ENCODE measurements around the gene PNMA6F.
"Not testable (repeated sequence)": the region's sequence is repeated elsewhere in the genome, so short reads cannot be mapped to it uniquely, and the experiment has no call there.

The PNMA6F gene

GRCh38 chrX:153304988-153305736 is 16.4 kb downstream of the PNMA6F start:
- TF ChIP-seq CTCF (conservative IDR thresholded peaks at IDR 0.05; ENCODE audit: control insufficient read depth, insufficient read depth, low read depth, low read length) = no peak
- no peak for DNase-seq (ENCODE audit: low read depth)
- H3K4me3 ChIP-seq (ENCODE audit: control insufficient read depth, low read depth, low read length) = no peak overlapping the region

- no peak overlapping the region for H3K4me3 ChIP-seq (ENCODE audit: control insufficient read depth, low read depth, low read length)
- no peak for DNase-seq (ENCODE audit: low read depth)
- TF ChIP-seq CTCF (conservative IDR thresholded peaks at IDR 0.05; ENCODE audit: control insufficient read depth, insufficient read depth, low read depth, low read length) = no peak
Measured at GRCh38 chrX:153303276-153304262, 18.0 kb downstream of the PNMA6F start.

- no peak for TF ChIP-seq CTCF (conservative IDR thresholded peaks at IDR 0.05; ENCODE audit: control insufficient read depth, insufficient read depth, low read depth, low read length)
- no peak overlapping the region for H3K4me3 ChIP-seq (ENCODE audit: control insufficient read depth, low read depth, low read length)
- no peak for DNase-seq (ENCODE audit: low read depth)
Measured at GRCh38 chrX:153302796-153303195, 18.8 kb downstream of the PNMA6F start.

- DNase-seq (ENCODE audit: low read depth) = no peak
- H3K4me3 ChIP-seq (ENCODE audit: control insufficient read depth, low read depth, low read length) = no peak overlapping the region
- no peak for TF ChIP-seq CTCF (conservative IDR thresholded peaks at IDR 0.05; ENCODE audit: control insufficient read depth, insufficient read depth, low read depth, low read length)
Measured at GRCh38 chrX:153301746-153302145, 19.8 kb downstream of the PNMA6F start.

GRCh38 chrX:153299855-153300254 is 21.7 kb downstream of the PNMA6F start:
- DNase-seq (ENCODE audit: low read depth) = no peak
- no peak for TF ChIP-seq CTCF (conservative IDR thresholded peaks at IDR 0.05; ENCODE audit: control insufficient read depth, insufficient read depth, low read depth, low read length)
- H3K4me3 ChIP-seq (ENCODE audit: control insufficient read depth, low read depth, low read length) = no peak overlapping the region

GRCh38 chrX:153297376-153297775 is 24.2 kb downstream of the PNMA6F start:
- no peak for DNase-seq (ENCODE audit: low read depth)
- no peak for TF ChIP-seq CTCF (conservative IDR thresholded peaks at IDR 0.05; ENCODE audit: control insufficient read depth, insufficient read depth, low read depth, low read length)
- no peak overlapping the region for H3K4me3 ChIP-seq (ENCODE audit: control insufficient read depth, low read depth, low read length)

GRCh38 chrX:153293485-153294071 is 28.0 kb downstream of the PNMA6F start:
- not testable (repeated sequence) for H3K4me3 ChIP-seq (ENCODE audit: control insufficient read depth, low read depth, low read length); DNase-seq (ENCODE audit: low read depth)

- H3K4me3 ChIP-seq (ENCODE audit: control insufficient read depth, low read depth, low read length); DNase-seq (ENCODE audit: low read depth): not testable (repeated sequence)
Measured at GRCh38 chrX:153288807-153289206, 32.8 kb downstream of the PNMA6F start.

GRCh38 chrX:153285678-153286077 is 35.9 kb downstream of the PNMA6F start:
- not testable (repeated sequence) for H3K4me3 ChIP-seq (ENCODE audit: control insufficient read depth, low read depth, low read length); DNase-seq (ENCODE audit: low read depth)

GRCh38 chrX:153283982-153284381 is 37.6 kb downstream of the PNMA6F start:
- not testable (repeated sequence) for DNase-seq (ENCODE audit: low read depth); H3K4me3 ChIP-seq (ENCODE audit: control insufficient read depth, low read depth, low read length)

Data from fibroblast of mammary gland (primary cell).